ENCODE results near the gene GPR78. TPM values are rescaled to one million over a fixed set of nuclear protein-coding genes. Genes with fewer than 3 reads are reported as not detected.

Gene GPR78
- total RNA-seq, 1 donor from 2014 or later, result 0.97 TPM

DNA sequence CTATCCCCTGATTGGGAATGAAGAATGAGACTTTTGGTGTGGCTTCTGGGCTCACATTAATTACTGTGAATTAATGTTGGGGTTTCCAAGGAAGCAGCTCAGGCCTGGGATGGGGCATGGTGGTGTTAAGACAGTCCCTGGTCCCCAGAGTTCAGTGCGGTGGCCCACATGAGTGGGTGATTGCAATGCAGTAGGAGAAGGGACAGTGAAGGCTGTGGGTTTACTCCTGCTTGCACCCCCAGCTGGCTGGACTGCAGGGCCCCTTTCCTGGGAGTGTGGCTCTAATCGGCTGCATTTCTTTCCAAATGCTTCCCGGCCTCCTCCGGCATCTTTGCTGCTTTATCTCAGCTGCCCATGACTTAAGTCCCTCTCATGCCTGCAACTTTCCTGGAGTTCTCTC, 28.2 kb upstream of the GPR78 start:
- no peak for DNase-seq (ENCODE audit: extremely low spot score, unreplicated experiment)
- no peaks in the 10 kb centered on the region for H3K27me3 Mint-ChIP-seq
- H3K9me3 Mint-ChIP-seq, result no peaks in the 10 kb centered on the region
- peaks cover 5% of the 10 kb centered on the region for H3K4me1 Mint-ChIP-seq (ENCODE audit: unreplicated experiment)
- no peak overlapping the region for H3K27ac Mint-ChIP-seq
- TF ChIP-seq, protein P1, sequence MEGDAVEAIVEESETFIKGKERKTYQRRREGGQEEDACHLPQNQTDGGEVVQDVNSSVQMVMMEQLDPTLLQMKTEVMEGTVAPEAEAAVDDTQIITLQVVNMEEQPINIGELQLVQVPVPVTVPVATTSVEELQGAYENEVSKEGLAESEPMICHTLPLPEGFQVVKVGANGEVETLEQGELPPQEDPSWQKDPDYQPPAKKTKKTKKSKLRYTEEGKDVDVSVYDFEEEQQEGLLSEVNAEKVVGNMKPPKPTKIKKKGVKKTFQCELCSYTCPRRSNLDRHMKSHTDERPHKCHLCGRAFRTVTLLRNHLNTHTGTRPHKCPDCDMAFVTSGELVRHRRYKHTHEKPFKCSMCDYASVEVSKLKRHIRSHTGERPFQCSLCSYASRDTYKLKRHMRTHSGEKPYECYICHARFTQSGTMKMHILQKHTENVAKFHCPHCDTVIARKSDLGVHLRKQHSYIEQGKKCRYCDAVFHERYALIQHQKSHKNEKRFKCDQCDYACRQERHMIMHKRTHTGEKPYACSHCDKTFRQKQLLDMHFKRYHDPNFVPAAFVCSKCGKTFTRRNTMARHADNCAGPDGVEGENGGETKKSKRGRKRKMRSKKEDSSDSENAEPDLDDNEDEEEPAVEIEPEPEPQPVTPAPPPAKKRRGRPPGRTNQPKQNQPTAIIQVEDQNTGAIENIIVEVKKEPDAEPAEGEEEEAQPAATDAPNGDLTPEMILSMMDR (conservative IDR thresholded peaks at IDR 0.05), result no peak
- H3K4me3 Mint-ChIP-seq, result no peak overlapping the region
- H3K36me3 Mint-ChIP-seq, result no peaks in the 10 kb centered on the region

DNA sequence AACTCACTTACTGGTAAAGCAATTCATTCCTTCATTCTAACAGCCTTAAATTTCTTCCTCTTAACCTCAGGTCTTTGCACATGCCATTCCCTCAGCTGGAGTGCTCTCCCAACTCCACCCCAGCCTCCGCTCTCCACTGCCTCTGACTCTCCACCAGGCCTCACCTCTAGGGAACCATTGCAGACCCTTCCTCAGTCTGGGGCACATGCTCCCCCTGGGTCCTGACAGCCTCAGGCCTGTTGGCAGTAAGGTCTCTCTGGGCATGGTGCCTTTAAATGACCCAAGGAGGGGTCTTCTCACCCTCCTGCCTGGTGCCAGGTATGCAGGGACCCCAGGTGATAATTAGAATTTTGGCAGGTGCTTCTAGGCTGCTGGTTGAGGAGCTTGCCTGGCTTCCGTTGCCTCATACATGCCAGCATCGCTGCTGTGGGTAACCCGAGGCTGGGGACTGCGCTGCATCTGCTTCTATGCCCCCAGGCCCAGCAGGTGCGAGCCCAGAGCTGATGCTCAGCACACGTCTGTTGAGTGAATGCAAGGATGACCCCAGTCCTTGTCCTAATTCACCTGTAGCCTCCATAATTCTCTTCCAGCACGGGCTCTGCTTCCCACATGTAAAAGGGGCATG, 27.5 kb upstream of the GPR78 start:
- TF ChIP-seq, protein P1 (conservative IDR thresholded peaks at IDR 0.05), result no peak
- Mint-ChIP-seq H3K4me3 (no peak overlapping the region), H3K4me1 (ENCODE audit: unreplicated experiment) (peaks cover under 1% of the 10 kb centered on the region), H3K9me3 (no peaks in the 10 kb centered on the region), H3K27me3 (no peaks in the 10 kb centered on the region), H3K27ac (no peak overlapping the region), H3K36me3 (no peaks in the 10 kb centered on the region)
- no peak for DNase-seq (ENCODE audit: extremely low spot score, unreplicated experiment)

DNA sequence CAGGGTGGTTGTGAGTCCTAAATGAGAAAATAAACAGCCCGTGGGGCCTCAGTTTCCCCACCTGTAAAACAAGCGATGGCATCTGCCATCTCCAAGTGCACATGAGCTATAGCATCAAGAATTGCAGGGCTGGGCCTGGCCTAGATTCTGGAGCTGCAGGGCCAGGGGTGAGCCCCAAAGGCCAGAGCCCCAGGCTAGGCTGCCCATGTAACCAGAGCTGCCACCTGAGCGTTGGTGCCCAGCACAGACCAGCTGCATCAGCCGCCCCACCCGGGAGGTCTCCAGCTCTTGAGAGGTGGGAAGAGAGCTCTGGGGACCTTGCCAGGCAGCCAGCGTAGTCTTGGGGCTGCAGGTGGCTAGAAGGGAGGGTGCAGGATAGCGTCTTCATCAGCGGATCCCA, 27.0 kb upstream of the GPR78 start:
- no peak overlapping the region for H3K27ac Mint-ChIP-seq
- no peaks in the 10 kb centered on the region for H3K4me1 Mint-ChIP-seq (ENCODE audit: unreplicated experiment)
- no peak overlapping the region for H3K4me3 Mint-ChIP-seq
- DNase-seq (ENCODE audit: extremely low spot score, unreplicated experiment), result no peak
- H3K9me3 Mint-ChIP-seq, result no peaks in the 10 kb centered on the region
- TF ChIP-seq, protein P1 (conservative IDR thresholded peaks at IDR 0.05), result no peak
- H3K36me3 Mint-ChIP-seq, result no peaks in the 10 kb centered on the region
- H3K27me3 Mint-ChIP-seq, result no peaks in the 10 kb centered on the region

DNA sequence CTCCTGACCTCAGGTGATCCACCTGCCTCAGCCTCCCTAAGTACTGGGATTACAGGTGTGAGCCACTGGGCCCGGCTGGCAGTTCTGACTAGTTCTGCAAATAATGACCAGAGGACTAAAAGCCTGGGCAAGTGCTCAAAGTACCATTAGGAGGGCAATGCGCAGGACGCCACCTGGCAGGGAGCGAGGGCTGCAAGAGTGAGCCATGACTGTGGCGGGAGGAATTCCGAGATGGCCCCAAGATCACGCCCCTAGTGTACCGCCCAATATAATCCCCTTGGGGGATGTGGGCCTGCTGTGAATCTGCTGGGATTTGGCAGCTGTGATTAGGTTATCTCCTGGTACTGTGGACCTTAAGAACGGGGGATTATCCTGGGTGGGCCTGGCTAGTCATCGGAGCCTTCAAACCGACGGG, 26.2 kb upstream of the GPR78 start:
- Mint-ChIP-seq H3K36me3 (no peaks in the 10 kb centered on the region), H3K9me3 (no peaks in the 10 kb centered on the region), H3K27me3 (no peaks in the 10 kb centered on the region), H3K4me1 (ENCODE audit: unreplicated experiment) (no peaks in the 10 kb centered on the region), H3K4me3 (no peak overlapping the region), H3K27ac (no peak overlapping the region)
- no peak for DNase-seq (ENCODE audit: extremely low spot score, unreplicated experiment)
- TF ChIP-seq, protein P1 (conservative IDR thresholded peaks at IDR 0.05), result no peak

DNA sequence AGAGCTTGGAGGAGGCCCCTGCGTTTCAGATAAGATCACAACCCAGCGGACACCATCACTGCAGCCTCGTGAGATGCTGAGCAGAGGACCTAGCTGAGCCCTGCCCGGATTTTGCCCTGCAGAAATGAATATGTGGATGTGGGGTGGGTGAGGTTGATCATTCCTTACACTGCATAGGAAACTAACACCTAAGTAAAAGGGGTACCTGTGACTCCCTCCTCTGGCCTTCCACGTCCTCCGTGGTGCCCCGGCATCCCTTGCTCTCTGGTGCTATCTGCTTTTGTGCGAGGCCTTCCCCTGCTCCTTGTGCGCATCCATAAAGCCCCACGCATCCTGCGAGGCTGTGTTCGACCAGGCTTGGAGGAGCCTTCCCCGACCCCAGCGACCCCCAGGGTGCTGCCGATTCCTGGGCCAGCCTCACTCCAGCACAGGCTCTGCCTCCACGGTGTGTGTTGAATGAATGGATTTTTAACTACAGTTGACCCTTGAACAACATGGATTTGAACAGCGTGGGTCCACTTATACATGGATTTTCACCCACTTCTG, 25.6 kb upstream of the GPR78 start:
- Mint-ChIP-seq H3K4me1 (ENCODE audit: unreplicated experiment) (peaks cover 1% of the 10 kb centered on the region), H3K27me3 (no peaks in the 10 kb centered on the region), H3K36me3 (no peaks in the 10 kb centered on the region), H3K27ac (no peak overlapping the region), H3K4me3 (no peak overlapping the region), H3K9me3 (no peaks in the 10 kb centered on the region)
- TF ChIP-seq, protein P1 (conservative IDR thresholded peaks at IDR 0.05), result no peak
- no peak for DNase-seq (ENCODE audit: extremely low spot score, unreplicated experiment)
